ENCODE measurements around the gene ZDHHC22. TPM values are rescaled to one million over a fixed set of nuclear protein-coding genes. Genes with fewer than 3 reads are reported as not detected.

Gene ZDHHC22
- total RNA-seq, 1 donor from 2014 or later = under 0.01 TPM

- DNase-seq (ENCODE audit: low read depth, low spot score) = no peak
Measured at GRCh38 chr14:77105145-77105939, 36.2 kb downstream of the ZDHHC22 start.

GRCh38 chr14:77104393-77104792 lies 37.2 kb downstream of the ZDHHC22 start:
- DNase-seq (ENCODE audit: low read depth, low spot score) = no peak

GRCh38 chr14:77103951-77104350 lies 37.6 kb downstream of the ZDHHC22 start:
- DNase-seq (ENCODE audit: low read depth, low spot score) = no peak

- DNase-seq (ENCODE audit: low read depth, low spot score) = no peak
Measured at GRCh38 chr14:77103475-77103874, 38.1 kb downstream of the ZDHHC22 start.

GRCh38 chr14:77102154-77102553 lies 39.4 kb downstream of the ZDHHC22 start:
- no peak for DNase-seq (ENCODE audit: low read depth, low spot score)

- DNase-seq (ENCODE audit: low read depth, low spot score) = no peak
Measured at GRCh38 chr14:77100961-77101360, 40.6 kb downstream of the ZDHHC22 start.

- DNase-seq (ENCODE audit: low read depth, low spot score) = no peak
Measured at GRCh38 chr14:77099425-77100167, 42.0 kb downstream of the ZDHHC22 start.

GRCh38 chr14:77098529-77099353 lies 42.9 kb downstream of the ZDHHC22 start:
- DNase-seq (ENCODE audit: low read depth, low spot score) = no peak

GRCh38 chr14:77097700-77098528 lies 43.7 kb downstream of the ZDHHC22 start, which contains the start of gene CIPC:
Gene CIPC, plus strand, starts transcription at chr14:77098258. Its CDS starts 7,451 bp downstream, at chr14:77105709.
- peak; percentile 96 for DNase-seq (ENCODE audit: low read depth, low spot score)

GRCh38 chr14:77097006-77097699 lies 44.4 kb downstream of the ZDHHC22 start:
- DNase-seq (ENCODE audit: low read depth, low spot score) = no peak

GRCh38 chr14:77094672-77095284 lies 46.8 kb downstream of the ZDHHC22 start:
- no peak for DNase-seq (ENCODE audit: low read depth, low spot score)

GRCh38 chr14:77092676-77093075 lies 48.9 kb downstream of the ZDHHC22 start:
- DNase-seq (ENCODE audit: low read depth, low spot score) = no peak

- DNase-seq (ENCODE audit: low read depth, low spot score) = no peak
Measured at GRCh38 chr14:77091518-77091917, 50.1 kb downstream of the ZDHHC22 start.

- no peak for DNase-seq (ENCODE audit: low read depth, low spot score)
Measured at GRCh38 chr14:77088645-77089044, 52.9 kb downstream of the ZDHHC22 start.

GRCh38 chr14:77088219-77088618 lies 53.4 kb downstream of the ZDHHC22 start:
- no peak for DNase-seq (ENCODE audit: low read depth, low spot score)

- DNase-seq (ENCODE audit: low read depth, low spot score) = no peak
Measured at GRCh38 chr14:77087631-77088030, 54.0 kb downstream of the ZDHHC22 start.

GRCh38 chr14:77086951-77087350 lies 54.6 kb downstream of the ZDHHC22 start:
- DNase-seq (ENCODE audit: low read depth, low spot score) = no peak

- DNase-seq (ENCODE audit: low read depth, low spot score) = no peak
Measured at GRCh38 chr14:77086017-77086727, 55.4 kb downstream of the ZDHHC22 start.

- DNase-seq (ENCODE audit: low read depth, low spot score) = no peak
Measured at GRCh38 chr14:77085538-77085937, 56.1 kb downstream of the ZDHHC22 start.
